Endodermal cell (in vitro differentiated cells): ENCODE measurements around the gene ADAMTS12. TPM values are rescaled to one million over a fixed set of nuclear protein-coding genes. Genes with fewer than 3 reads are reported as not detected.

Source experiments
- DNase-seq: peaks from one replicate; pipeline ENCODE4 v3.0.0-alpha.2; 2017
- H3K27ac ChIP-seq: 2 replicates; pipeline ENCODE4 v1.5.1; 2013; ENCODE audit warnings: mild to moderate bottlenecking, low read depth, low read length, moderate library complexity
- H3K27me3 ChIP-seq: 2 replicates; pipeline ENCODE4 v1.6.1; 2013; ENCODE audit warnings: mild to moderate bottlenecking, low read length, moderate library complexity; ENCODE audit not compliant: insufficient read depth, control insufficient read depth, poor library complexity, severe bottlenecking
- H3K36me3 ChIP-seq: 2 replicates; pipeline ENCODE4 v1.7.0; 2013; ENCODE audit warnings: mild to moderate bottlenecking, low read length, moderate library complexity; ENCODE audit not compliant: control insufficient read depth, insufficient read depth
- H3K4me1 ChIP-seq: one replicate; pipeline ENCODE4 v1.7.0; 2013; ENCODE audit warnings: low read length; ENCODE audit not compliant: control insufficient read depth, insufficient read depth
- H3K4me3 ChIP-seq: 2 replicates; pipeline ENCODE4 v1.5.1; 2013; ENCODE audit warnings: mild to moderate bottlenecking, low read length, moderate library complexity
- H3K9ac ChIP-seq: 2 replicates; pipeline ENCODE4 v1.6.1; 2013; ENCODE audit warnings: mild to moderate bottlenecking, low read length, moderate library complexity; ENCODE audit not compliant: poor library complexity, severe bottlenecking; ENCODE audit errors: extremely low read depth
- H3K9me3 ChIP-seq: 2 replicates; pipeline ENCODE4 v1.6.1; 2013; ENCODE audit warnings: mild to moderate bottlenecking, low read length, moderate library complexity; ENCODE audit not compliant: control insufficient read depth
- H3K27ac Mint-ChIP-seq: 2 replicates; pipeline ENCODE4 v1.8.0; 2020; ENCODE audit warnings: mixed read lengths
- H3K27me3 Mint-ChIP-seq: 2 replicates; pipeline ENCODE4 v1.8.0; 2021; ENCODE audit warnings: mild to moderate bottlenecking, mixed read lengths; ENCODE audit not compliant: insufficient read depth
- H3K36me3 Mint-ChIP-seq: 2 replicates; pipeline ENCODE4 v1.8.0; 2020; ENCODE audit warnings: low read depth, mixed read lengths
- H3K4me1 Mint-ChIP-seq: 2 replicates; pipeline ENCODE4 v1.8.0; 2020; ENCODE audit warnings: mixed read lengths
- H3K4me3 Mint-ChIP-seq: 2 replicates; pipeline ENCODE4 v1.8.0; 2020; ENCODE audit warnings: mild to moderate bottlenecking, moderate library complexity, mixed read lengths
- H3K9me3 Mint-ChIP-seq: 2 replicates; pipeline ENCODE4 v1.8.0; 2020; ENCODE audit warnings: mild to moderate bottlenecking, mixed read lengths
- CTCF ChIP-seq: fragments of 200-600 bp; sonication (generic); conservative IDR thresholded peaks from 2 replicates; pipeline ENCODE4 v1.5.0; 2021; ENCODE audit warnings: antibody characterized with exemption, mild to moderate bottlenecking
- WGBS, 2 experiments: methylation state at CpG; one replicate each; pipeline versions ENCODE4 v1.1.5 to v1.1.7; 2013; ENCODE audit warnings: missing lambda C conversion rate in 2 of 2, mixed read lengths in 1 of 2; ENCODE audit not compliant: insufficient coverage in 1 of 2, insufficient read length in 1 of 2; 5-methylcytosine and 5-hydroxymethylcytosine counted together
- total RNA-seq, 2 donors: library from RNA; stranded (reverse); fragmentation: NEBNext Ultra II Directional in 1 of 2; extraction: Animal tissue kit (Norgen Biotek cat#: 25700) in 1 of 2; gene quantifications; 2 replicates in 1 of 2; 3 replicates in 1 of 2; pipeline ENCODE4 v1.2.1, GENCODE V29; 2021

The ADAMTS12 gene
- total RNA-seq, 2 donors from 2014 or later, result 80.2 to 123 TPM

GRCh38 chr5:33639474-33639873 is 252.3 kb downstream of the ADAMTS12 start:
- no peak overlapping the region for H3K27ac ChIP-seq
- DNase-seq, result no peak
- WGBS, 2 experiments, result 75 to 86% methylated on average over 6 to 7 of the region's 7 CpGs
- H3K27me3 Mint-ChIP-seq, result peaks cover 2% of the 10 kb centered on the region
- H3K9me3 Mint-ChIP-seq, result peaks cover 24% of the 10 kb centered on the region
- H3K4me1 Mint-ChIP-seq, result no peaks in the 10 kb centered on the region
- H3K9ac ChIP-seq, result no peak overlapping the region
- no peak overlapping the region for H3K4me3 ChIP-seq
- H3K27ac Mint-ChIP-seq, result no peak overlapping the region
- peaks cover 70% of the 10 kb centered on the region for H3K36me3 Mint-ChIP-seq
- no peaks in the 10 kb centered on the region for H3K27me3 ChIP-seq
- no peak overlapping the region for H3K4me3 Mint-ChIP-seq
- H3K4me1 ChIP-seq, result no peaks in the 10 kb centered on the region
- peaks cover 29% of the 10 kb centered on the region for H3K9me3 ChIP-seq
- peaks cover 29% of the 10 kb centered on the region for H3K36me3 ChIP-seq
- TF ChIP-seq CTCF, result no peak

- peaks cover 64% of the 10 kb centered on the region for H3K36me3 Mint-ChIP-seq
- no peak overlapping the region for H3K27ac Mint-ChIP-seq
- Histone ChIP-seq H3K4me3 (no peak overlapping the region), H3K9ac (no peak overlapping the region), H3K4me1 (no peaks in the 10 kb centered on the region), H3K27me3 (no peaks in the 10 kb centered on the region), H3K36me3 (peaks cover 15% of the 10 kb centered on the region), H3K9me3 (peaks cover 5% of the 10 kb centered on the region), H3K27ac (peak overlapping the region; percentile 19)
- DNase-seq, result no peak
- H3K4me3 Mint-ChIP-seq, result no peak overlapping the region
- no peak for TF ChIP-seq CTCF
- H3K27me3 Mint-ChIP-seq, result no peaks in the 10 kb centered on the region
- no peaks in the 10 kb centered on the region for H3K4me1 Mint-ChIP-seq
- H3K9me3 Mint-ChIP-seq, result peaks cover 4% of the 10 kb centered on the region
- 81 to 87% methylated on average over 3 of the region's 3 CpGs for WGBS, 2 experiments
Measured at GRCh38 chr5:33637011-33637410, 254.8 kb downstream of the ADAMTS12 start.

- H3K27ac ChIP-seq, result no peak overlapping the region
- H3K27me3 Mint-ChIP-seq, result no peaks in the 10 kb centered on the region
- TF ChIP-seq CTCF, result no peak
- H3K4me3 ChIP-seq, result no peak overlapping the region
- no peaks in the 10 kb centered on the region for H3K4me1 ChIP-seq
- peaks cover 15% of the 10 kb centered on the region for H3K36me3 ChIP-seq
- 87 to 100% methylated on average over 2 to 3 of the region's 3 CpGs for WGBS, 2 experiments
- H3K27me3 ChIP-seq, result no peaks in the 10 kb centered on the region
- no peak for DNase-seq
- no peak overlapping the region for H3K27ac Mint-ChIP-seq
- H3K36me3 Mint-ChIP-seq, result peaks cover 66% of the 10 kb centered on the region
- no peak overlapping the region for H3K4me3 Mint-ChIP-seq
- H3K9me3 ChIP-seq, result no peaks in the 10 kb centered on the region
- peaks cover 2% of the 10 kb centered on the region for H3K9me3 Mint-ChIP-seq
- H3K9ac ChIP-seq, result no peak overlapping the region
- no peaks in the 10 kb centered on the region for H3K4me1 Mint-ChIP-seq
Measured at GRCh38 chr5:33635582-33635981, 256.2 kb downstream of the ADAMTS12 start.
